Peyer's patch (tissue), 4 donors: ENCODE measurements around the gene RICTOR.

ENCODE experiments used
- POLR2A ChIP-seq, 2 donors: fragments of 450-650 bp; IDR thresholded peaks; one replicate each; pipeline ENCODE4 v1.5.1; 2017; ENCODE audit warnings: antibody characterized with exemption in 2 of 2, mild to moderate bottlenecking in 2 of 2, moderate library complexity in 2 of 2
- TF ChIP-seq, protein P1 (sequence below), 6 experiments: fragments of 450-650 bp in 4 of 6; fragments of 200-600 bp in 2 of 6; sonication (generic) in 1 of 6; IDR thresholded peaks; one replicate each; pipeline ENCODE4 v1.5.1; 2017 to 2019; ENCODE audit warnings: antibody characterized with exemption in 6 of 6, mild to moderate bottlenecking in 3 of 6, moderate library complexity in 1 of 6

DNA sequence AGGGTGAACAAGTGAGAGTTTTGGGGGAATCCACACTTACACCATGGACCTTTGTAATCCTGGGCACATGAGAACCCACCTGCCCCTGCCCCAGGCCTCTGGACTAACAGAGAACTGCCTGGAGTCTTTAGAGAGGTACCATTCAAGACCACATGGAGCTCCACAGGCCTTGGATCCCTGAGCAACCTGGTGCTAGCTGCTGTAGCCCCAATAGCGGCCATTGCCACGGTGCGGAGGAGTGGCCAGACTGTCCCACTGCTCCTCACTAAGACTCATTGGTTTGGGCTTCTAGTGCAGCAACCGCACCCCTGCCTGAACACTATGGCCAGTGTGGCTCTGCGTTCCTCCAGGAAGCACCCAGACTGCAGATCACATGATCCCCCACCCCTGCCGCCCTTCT, 182.6 kb downstream of the RICTOR start:
- TF ChIP-seq POLR2A (IDR thresholded peaks at IDR 0.05): no peak
- TF ChIP-seq, protein P1, sequence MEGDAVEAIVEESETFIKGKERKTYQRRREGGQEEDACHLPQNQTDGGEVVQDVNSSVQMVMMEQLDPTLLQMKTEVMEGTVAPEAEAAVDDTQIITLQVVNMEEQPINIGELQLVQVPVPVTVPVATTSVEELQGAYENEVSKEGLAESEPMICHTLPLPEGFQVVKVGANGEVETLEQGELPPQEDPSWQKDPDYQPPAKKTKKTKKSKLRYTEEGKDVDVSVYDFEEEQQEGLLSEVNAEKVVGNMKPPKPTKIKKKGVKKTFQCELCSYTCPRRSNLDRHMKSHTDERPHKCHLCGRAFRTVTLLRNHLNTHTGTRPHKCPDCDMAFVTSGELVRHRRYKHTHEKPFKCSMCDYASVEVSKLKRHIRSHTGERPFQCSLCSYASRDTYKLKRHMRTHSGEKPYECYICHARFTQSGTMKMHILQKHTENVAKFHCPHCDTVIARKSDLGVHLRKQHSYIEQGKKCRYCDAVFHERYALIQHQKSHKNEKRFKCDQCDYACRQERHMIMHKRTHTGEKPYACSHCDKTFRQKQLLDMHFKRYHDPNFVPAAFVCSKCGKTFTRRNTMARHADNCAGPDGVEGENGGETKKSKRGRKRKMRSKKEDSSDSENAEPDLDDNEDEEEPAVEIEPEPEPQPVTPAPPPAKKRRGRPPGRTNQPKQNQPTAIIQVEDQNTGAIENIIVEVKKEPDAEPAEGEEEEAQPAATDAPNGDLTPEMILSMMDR (IDR thresholded peaks at IDR 0.05): no peak
